ENCODE measurements around the gene PTPRC. TPM values are rescaled to one million over a fixed set of nuclear protein-coding genes. Genes with fewer than 3 reads are reported as not detected.

The PTPRC gene
- total and polyA plus RNA-seq, 8 donors, result 0.59 to 20.5 (median 2.7) TPM

- intact Hi-C loops (cut with DNase I), result no loop called here
- 78 to 92% methylated on average over 3 of the region's 3 CpGs for WGBS, 2 donors
- H3K36me3 ChIP-seq, result no peaks in the 10 kb centered on the region
- DNase-seq (no peak), ATAC-seq (no peak), FAIRE-seq (no peak)
- no peaks in the 10 kb centered on the region for H3K4me1 ChIP-seq
- no peak for TF ChIP-seq CTCF (IDR thresholded peaks at IDR 0.05)
- no peak overlapping the region for H3K4me3 ChIP-seq
- no peak overlapping the region for H3K27ac ChIP-seq
- no peaks in the 10 kb centered on the region for H3K9me3 ChIP-seq
- H3K27me3 ChIP-seq, result peaks cover 0 to 4% (median 0%) of the 10 kb centered on the region in 4 donors
Measured at GRCh38 chr1:198751741-198752140, 112.9 kb downstream of the PTPRC start.

- Histone ChIP-seq H3K9me3 (no peaks in the 10 kb centered on the region), H3K4me1 (no peaks in the 10 kb centered on the region), H3K27ac (no peak overlapping the region), H3K4me3 (no peak overlapping the region), H3K36me3 (no peaks in the 10 kb centered on the region), H3K27me3 (peaks cover 0 to 4% (median 0%) of the 10 kb centered on the region in 4 donors)
- DNase-seq (no peak), FAIRE-seq (no peak), ATAC-seq (no peak)
- 49 to 64% methylated on average over 1 of the region's 1 CpG for WGBS, 2 donors
- TF ChIP-seq CTCF (IDR thresholded peaks at IDR 0.05), result no peak
- intact Hi-C loops (cut with DNase I), result no loop called here
Measured at GRCh38 chr1:198754670-198755069, 115.8 kb downstream of the PTPRC start.

GRCh38 chr1:198755715-198756114 lies 116.9 kb downstream of the PTPRC start:
- 59 to 68% methylated on average over 2 of the region's 2 CpGs for WGBS, 2 donors
- Histone ChIP-seq H3K9me3 (no peaks in the 10 kb centered on the region), H3K4me1 (no peaks in the 10 kb centered on the region), H3K4me3 (no peak overlapping the region), H3K27ac (no peak overlapping the region), H3K36me3 (no peaks in the 10 kb centered on the region), H3K27me3 (no peaks in the 10 kb centered on the region)
- intact Hi-C loops (cut with DNase I), result no loop called here
- DNase-seq (no peak), ATAC-seq (no peak), FAIRE-seq (no peak)
- TF ChIP-seq CTCF (IDR thresholded peaks at IDR 0.05), result no peak

- DNase-seq (no peak), ATAC-seq (peak in 2 of 4 donors; percentile 56 to 57), FAIRE-seq (peak; percentile 88)
- Histone ChIP-seq H3K4me3 (no peak overlapping the region), H3K36me3 (no peaks in the 10 kb centered on the region), H3K4me1 (no peaks in the 10 kb centered on the region), H3K9me3 (no peaks in the 10 kb centered on the region), H3K27me3 (no peaks in the 10 kb centered on the region), H3K27ac (no peak overlapping the region)
- no peak for TF ChIP-seq CTCF (IDR thresholded peaks at IDR 0.05)
- intact Hi-C loops (cut with DNase I), result no loop called here
Measured at GRCh38 chr1:198756470-198756869, 117.6 kb downstream of the PTPRC start.

GRCh38 chr1:198761859-198762616 lies 123.2 kb downstream of the PTPRC start:
- Histone ChIP-seq H3K36me3 (no peaks in the 10 kb centered on the region), H3K4me3 (no peak overlapping the region), H3K4me1 (no peaks in the 10 kb centered on the region), H3K27me3 (no peaks in the 10 kb centered on the region), H3K9me3 (no peaks in the 10 kb centered on the region), H3K27ac (no peak overlapping the region)
- intact Hi-C loops (cut with DNase I), result no loop called here
- DNase-seq (no peak), FAIRE-seq (no peak), ATAC-seq (no peak)
- TF ChIP-seq CTCF (IDR thresholded peaks at IDR 0.05), result no peak
- 78 to 86% methylated on average over 4 of the region's 4 CpGs for WGBS, 2 donors
